Measurements from ENCODE around the gene HMCN2. TPM values are rescaled to one million over a fixed set of nuclear protein-coding genes. Genes with fewer than 3 reads are reported as not detected.

Gene HMCN2
- total RNA-seq, 6 experiments from 2014 or later, result 0.31 to 2.0 (median 1.1) TPM

DNA sequence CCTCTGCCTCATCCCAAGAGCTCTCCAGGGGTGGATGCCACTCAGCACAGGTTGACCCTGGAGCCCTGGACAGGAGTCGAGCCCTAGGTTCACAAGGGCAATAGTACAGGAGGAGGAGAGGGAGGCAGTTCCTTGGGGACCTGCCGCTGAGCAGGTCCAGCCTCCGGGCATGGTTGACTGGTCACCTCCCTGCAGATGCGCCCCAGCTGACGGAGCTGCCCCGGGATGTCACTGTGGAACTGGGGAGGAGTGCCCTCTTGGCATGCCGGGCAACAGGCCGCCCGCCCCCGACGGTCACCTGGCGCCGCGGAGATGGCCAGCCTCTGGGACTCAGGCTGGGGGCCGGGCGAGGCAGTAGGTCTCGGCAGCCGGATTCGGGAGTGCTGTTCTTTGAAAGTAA lies 53.7 kb downstream of the HMCN2 start:
- peak overlapping the region in 1 of 3 donors; percentile 70 for H3K27ac ChIP-seq
- H3K9me3 ChIP-seq, result no peaks in the 10 kb centered on the region
- no peak for TF ChIP-seq POLR2A (IDR thresholded peaks at IDR 0.05)
- TF ChIP-seq, protein P1, sequence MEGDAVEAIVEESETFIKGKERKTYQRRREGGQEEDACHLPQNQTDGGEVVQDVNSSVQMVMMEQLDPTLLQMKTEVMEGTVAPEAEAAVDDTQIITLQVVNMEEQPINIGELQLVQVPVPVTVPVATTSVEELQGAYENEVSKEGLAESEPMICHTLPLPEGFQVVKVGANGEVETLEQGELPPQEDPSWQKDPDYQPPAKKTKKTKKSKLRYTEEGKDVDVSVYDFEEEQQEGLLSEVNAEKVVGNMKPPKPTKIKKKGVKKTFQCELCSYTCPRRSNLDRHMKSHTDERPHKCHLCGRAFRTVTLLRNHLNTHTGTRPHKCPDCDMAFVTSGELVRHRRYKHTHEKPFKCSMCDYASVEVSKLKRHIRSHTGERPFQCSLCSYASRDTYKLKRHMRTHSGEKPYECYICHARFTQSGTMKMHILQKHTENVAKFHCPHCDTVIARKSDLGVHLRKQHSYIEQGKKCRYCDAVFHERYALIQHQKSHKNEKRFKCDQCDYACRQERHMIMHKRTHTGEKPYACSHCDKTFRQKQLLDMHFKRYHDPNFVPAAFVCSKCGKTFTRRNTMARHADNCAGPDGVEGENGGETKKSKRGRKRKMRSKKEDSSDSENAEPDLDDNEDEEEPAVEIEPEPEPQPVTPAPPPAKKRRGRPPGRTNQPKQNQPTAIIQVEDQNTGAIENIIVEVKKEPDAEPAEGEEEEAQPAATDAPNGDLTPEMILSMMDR (IDR thresholded peaks at IDR 0.05), result no peak
- H3K4me1 ChIP-seq, result peaks cover 0 to 41% (median 9%) of the 10 kb centered on the region in 4 donors
- peak; percentile 6 to 66 (median 20) for ATAC-seq
- intact Hi-C loops (cut with DNase I), result no loop called here
- peak in 2 of 3 donors; percentile 66 to 84 for DNase-seq
- WGBS (ENCODE audit: insufficient coverage, low coverage, low lambda C conversion rate, missing lambda C conversion rate), result 70% methylated on average over 2 of the region's 19 CpGs
- H3K27me3 ChIP-seq, result no peaks in the 10 kb centered on the region
- no peaks in the 10 kb centered on the region for H3K36me3 ChIP-seq
- H3K4me3 ChIP-seq, result peak overlapping the region in 1 of 3 donors; percentile 21

DNA sequence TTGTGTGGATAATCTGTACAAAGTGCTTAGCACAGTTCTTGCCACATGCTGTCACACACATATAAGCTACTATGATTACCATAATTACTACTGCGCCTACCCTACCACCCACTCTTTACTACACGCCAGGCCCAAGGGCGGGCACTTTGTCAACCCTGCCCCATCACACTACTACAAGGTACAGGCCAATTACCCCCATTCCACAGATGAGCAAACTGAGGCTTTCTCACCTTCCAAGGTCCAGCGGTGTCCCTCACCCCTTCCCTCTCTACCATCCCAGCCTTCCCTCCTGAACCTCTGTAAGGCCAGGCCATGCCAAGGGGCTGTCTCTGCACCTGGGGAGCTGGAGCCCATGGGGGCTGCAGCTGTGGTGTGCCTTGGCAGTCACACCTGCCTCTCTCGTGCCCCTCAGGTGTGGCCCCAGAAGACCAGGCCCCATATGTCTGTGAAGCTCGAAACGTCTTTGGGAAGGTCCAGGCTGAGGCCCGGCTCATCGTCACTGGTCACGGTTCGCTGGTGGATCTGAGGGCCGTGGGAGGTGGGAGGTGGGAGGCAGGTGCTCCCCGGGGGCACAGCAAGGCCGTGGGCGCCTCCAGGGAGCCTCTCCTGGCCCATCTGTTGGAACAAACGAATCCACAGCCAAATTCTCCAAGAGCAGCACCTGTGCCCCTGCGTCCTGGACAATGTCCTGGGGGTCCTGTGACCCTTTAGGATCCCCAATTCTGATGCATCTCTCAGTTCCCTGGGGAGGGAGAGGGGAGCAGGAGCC lies 54.6 kb downstream of the HMCN2 start:
- ATAC-seq, result no peak
- Histone ChIP-seq H3K27me3 (no peaks in the 10 kb centered on the region), H3K9me3 (no peaks in the 10 kb centered on the region), H3K27ac (peak overlapping the region in 1 of 3 donors; percentile 70), H3K4me3 (peak overlapping the region in 1 of 3 donors; percentile 21), H3K4me1 (peaks cover 0 to 41% (median 9%) of the 10 kb centered on the region in 4 donors), H3K36me3 (no peaks in the 10 kb centered on the region)
- DNase-seq, result no peak
- intact Hi-C loops (cut with DNase I), result no loop called here
- WGBS (ENCODE audit: insufficient coverage, low coverage, low lambda C conversion rate, missing lambda C conversion rate), result 100% methylated on average over 3 of the region's 17 CpGs
- TF ChIP-seq, protein P1 (IDR thresholded peaks at IDR 0.05), result no peak
- TF ChIP-seq POLR2A (IDR thresholded peaks at IDR 0.05), result no peak

DNA sequence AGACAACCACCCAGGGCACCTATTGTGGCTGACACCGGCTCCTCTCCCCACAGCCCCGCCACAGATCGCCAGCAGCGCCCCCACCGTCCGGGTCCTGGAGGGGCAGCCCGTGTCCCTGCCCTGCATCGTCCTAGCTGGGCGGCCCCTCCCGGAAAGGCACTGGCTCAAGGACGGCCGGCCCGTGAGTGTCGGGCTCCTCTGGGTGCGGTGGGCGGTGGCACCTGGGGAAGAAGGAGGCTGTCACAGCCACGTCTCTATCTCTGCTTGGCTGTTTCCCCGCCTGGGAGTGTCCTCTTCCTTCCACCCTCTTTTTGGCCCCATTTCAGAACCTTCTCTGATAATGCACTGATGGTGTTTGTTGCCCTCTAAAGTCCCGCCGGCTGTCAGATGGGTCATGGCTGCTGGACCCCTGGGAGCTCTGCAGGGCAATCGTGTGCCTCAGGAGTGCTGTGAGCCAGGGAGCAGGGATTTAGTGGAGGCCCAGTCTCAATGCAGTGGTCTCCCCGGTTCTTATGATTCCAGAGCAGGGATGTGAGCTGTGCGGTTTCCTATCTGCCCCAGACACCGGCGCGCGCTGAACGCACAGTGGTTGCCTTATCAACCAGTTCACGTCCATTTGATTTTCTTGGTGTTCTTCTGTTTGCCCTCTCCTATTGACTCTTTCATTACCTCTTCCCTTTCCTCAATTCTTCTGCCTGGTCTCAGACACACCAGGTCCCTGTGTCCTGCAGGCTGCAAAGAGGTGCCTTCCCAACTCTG lies 55.3 kb downstream of the HMCN2 start:
- ATAC-seq (peak in 2 of 4 donors; percentile 6 to 21), DNase-seq (peak in 1 of 3 donors; percentile 68)
- Histone ChIP-seq H3K36me3 (no peaks in the 10 kb centered on the region), H3K9me3 (no peaks in the 10 kb centered on the region), H3K27me3 (no peaks in the 10 kb centered on the region), H3K27ac (no peak overlapping the region), H3K4me1 (peaks cover 0 to 35% (median 9%) of the 10 kb centered on the region in 4 donors), H3K4me3 (no peak overlapping the region)
- no peak for TF ChIP-seq POLR2A (IDR thresholded peaks at IDR 0.05)
- TF ChIP-seq, protein P1 (IDR thresholded peaks at IDR 0.05), result peak in 1 of 4 donors; percentile 11
- intact Hi-C loops (cut with DNase I), result no loop called here
- WGBS (ENCODE audit: insufficient coverage, low coverage, low lambda C conversion rate, missing lambda C conversion rate), result 42% methylated on average over 13 of the region's 29 CpGs

DNA sequence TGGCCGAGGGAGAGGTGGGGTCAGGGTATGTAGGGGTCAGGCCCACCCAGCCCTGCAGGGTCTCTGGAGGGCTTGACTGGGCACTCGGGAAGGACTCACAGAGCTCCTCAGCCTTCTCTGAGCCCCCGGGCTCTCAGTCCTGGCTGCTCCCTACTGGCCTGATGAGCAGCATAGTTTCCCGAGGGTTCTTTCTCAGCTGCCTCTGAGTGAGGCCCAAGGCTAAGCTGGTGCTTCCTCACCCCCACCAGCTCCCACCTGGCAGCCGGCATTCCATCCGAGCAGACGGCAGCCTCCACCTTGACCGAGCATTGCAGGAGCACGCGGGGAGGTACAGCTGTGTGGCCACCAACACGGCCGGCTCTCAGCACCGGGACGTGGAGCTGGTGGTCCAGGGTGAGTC lies 56.0 kb downstream of the HMCN2 start:
- DNase-seq, result no peak
- H3K27me3 ChIP-seq, result no peaks in the 10 kb centered on the region
- no peaks in the 10 kb centered on the region for H3K36me3 ChIP-seq
- H3K9me3 ChIP-seq, result no peaks in the 10 kb centered on the region
- H3K4me1 ChIP-seq, result peaks cover 0 to 34% (median 9%) of the 10 kb centered on the region in 4 donors
- intact Hi-C loops (cut with DNase I), result no loop called here
- WGBS (ENCODE audit: insufficient coverage, low coverage, low lambda C conversion rate, missing lambda C conversion rate), result 100% methylated on average over 3 of the region's 14 CpGs
- no peak for TF ChIP-seq POLR2A (IDR thresholded peaks at IDR 0.05)
- TF ChIP-seq, protein P1 (IDR thresholded peaks at IDR 0.05), result no peak
- ATAC-seq, result no peak
- no peak overlapping the region for H3K4me3 ChIP-seq
- H3K27ac ChIP-seq, result no peak overlapping the region

Measured in right lobe of liver (tissue), 6 donors.